NCI-H524 (cell line): ENCODE results near the gene SFTPA1.
"Not testable (repeated sequence)": the region's sequence is repeated elsewhere in the genome, so short reads cannot be mapped to it uniquely, and the experiment has no call there.

ENCODE experiments used
- DNase-seq, 2 experiments: peaks; one replicate each; lab custom pipeline; 2025; lab: John Stamatoyannopoulos, UW

SFTPA1 gene

GRCh38 chr10:79611193-79611976, 646 bp downstream of the SFTPA1 start:
- peak in 1 of 2 experiments; percentile 5 for DNase-seq

GRCh38 chr10:79615577-79615976, 4.8 kb downstream of the SFTPA1 start:
- no peak for DNase-seq

GRCh38 chr10:79616164-79616563, 5.4 kb downstream of the SFTPA1 start:
- no peak for DNase-seq

- not testable (repeated sequence) for DNase-seq
Observed at GRCh38 chr10:79623663-79624062, 12.9 kb downstream of the SFTPA1 start.

- DNase-seq: no peak
Observed at GRCh38 chr10:79627075-79627474, 16.3 kb downstream of the SFTPA1 start.

GRCh38 chr10:79628083-79628482, 17.3 kb downstream of the SFTPA1 start:
- no peak for DNase-seq

GRCh38 chr10:79628988-79629954, 18.5 kb downstream of the SFTPA1 start:
- no peak for DNase-seq

- no peak for DNase-seq
Observed at GRCh38 chr10:79629955-79630327, 19.2 kb downstream of the SFTPA1 start.

- DNase-seq: not testable (repeated sequence)
Observed at GRCh38 chr10:79636654-79637199, 26.0 kb downstream of the SFTPA1 start.

- no peak for DNase-seq
Observed at GRCh38 chr10:79638318-79638717, 27.6 kb downstream of the SFTPA1 start.

GRCh38 chr10:79652695-79653094, 42.0 kb downstream of the SFTPA1 start:
- not testable (repeated sequence) for DNase-seq

- DNase-seq: not testable (repeated sequence)
Observed at GRCh38 chr10:79663287-79663686, 52.5 kb downstream of the SFTPA1 start.

GRCh38 chr10:79664686-79665085, 53.9 kb downstream of the SFTPA1 start:
- DNase-seq: not testable (repeated sequence)
